LoVo (cell line): Measurements from ENCODE around the gene SUPT20HL1.

Source experiments
- DNase-seq: peaks from one replicate; pipeline ENCODE4 v3.0.0-alpha.2; 2016; ENCODE audit warnings: low spot score

Gene SUPT20HL1

DNA sequence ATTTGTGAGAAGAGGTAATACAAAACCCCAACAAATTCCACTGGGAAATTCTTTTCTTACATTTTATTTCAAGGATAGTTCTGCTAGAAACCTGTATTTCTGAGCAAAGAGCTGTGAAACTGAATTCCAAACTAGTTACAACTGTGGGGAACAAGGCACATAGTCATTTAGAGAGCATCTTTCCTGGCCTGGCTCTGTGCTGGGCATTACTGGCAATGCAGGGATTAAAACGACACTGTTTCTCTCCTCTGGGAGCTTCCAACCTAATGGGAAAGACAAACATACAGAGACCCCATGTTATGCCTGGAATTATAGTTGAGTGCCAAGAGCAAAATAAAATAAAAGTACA is 36.5 kb downstream of the SUPT20HL1 start:
- DNase-seq = no peak

DNA sequence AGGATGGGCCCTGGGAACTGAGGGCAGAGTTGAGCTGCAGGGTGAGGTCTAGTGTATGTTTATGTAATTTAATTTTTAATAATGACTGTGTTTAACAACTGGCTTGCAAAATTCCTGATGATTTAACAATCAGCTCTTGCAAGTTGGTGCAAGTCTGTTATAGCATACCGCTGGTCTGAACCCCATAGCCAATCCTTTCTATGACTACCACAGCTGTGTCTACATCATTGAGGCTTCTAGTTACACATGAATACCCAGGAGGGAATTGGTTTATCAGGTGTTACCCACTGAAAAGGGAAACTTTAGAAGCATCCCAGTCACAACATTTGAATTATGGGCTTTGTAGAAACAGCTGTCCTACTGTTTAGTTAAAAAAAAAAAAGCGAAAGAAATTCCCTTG is 38.3 kb downstream of the SUPT20HL1 start:
- no peak for DNase-seq

DNA sequence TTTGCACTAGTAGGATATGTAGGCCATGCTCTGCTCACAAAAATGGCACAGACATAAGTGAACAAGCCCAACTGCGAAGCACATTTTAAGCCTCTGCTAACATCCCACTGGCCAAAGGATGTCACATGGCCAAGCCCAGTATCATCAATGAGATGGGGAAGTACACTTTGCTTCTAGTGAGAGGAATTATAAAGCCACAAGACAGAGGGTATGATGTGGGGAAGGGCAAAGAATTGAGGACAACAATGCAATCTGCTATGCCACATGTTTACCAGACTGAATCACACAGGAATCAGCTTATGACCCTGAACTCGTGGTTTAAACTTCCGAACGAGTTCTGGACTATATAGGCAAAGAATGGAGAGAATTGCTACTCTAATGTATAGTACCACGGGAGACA is 39.1 kb downstream of the SUPT20HL1 start:
- no peak for DNase-seq

DNA sequence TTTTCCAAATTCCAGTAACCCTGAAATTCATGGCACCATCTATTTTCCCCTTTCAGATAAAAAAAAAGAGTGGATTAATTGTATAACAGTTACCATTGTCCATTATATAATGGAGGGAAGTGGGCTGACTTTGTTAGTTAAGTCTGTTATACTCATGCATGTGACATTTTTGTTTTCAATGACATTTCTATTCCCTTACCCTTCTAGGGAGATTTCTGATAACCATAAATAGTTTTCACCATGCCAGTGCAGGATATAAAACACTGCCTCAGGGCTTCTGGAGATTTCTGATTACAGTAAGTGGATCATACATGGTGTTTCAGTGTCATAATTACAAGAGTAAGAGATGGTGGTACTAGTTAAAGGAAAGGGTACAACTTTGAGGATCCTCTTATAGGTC is 45.5 kb downstream of the SUPT20HL1 start:
- no peak for DNase-seq
